Measurements from ENCODE around the gene TSPO. TPM values are rescaled to one million over a fixed set of nuclear protein-coding genes. Genes with fewer than 3 reads are reported as not detected.

TSPO gene
- polyA plus RNA-seq, 5 donors, result 23.3 to 78.6 (median 39.8) TPM

DNA sequence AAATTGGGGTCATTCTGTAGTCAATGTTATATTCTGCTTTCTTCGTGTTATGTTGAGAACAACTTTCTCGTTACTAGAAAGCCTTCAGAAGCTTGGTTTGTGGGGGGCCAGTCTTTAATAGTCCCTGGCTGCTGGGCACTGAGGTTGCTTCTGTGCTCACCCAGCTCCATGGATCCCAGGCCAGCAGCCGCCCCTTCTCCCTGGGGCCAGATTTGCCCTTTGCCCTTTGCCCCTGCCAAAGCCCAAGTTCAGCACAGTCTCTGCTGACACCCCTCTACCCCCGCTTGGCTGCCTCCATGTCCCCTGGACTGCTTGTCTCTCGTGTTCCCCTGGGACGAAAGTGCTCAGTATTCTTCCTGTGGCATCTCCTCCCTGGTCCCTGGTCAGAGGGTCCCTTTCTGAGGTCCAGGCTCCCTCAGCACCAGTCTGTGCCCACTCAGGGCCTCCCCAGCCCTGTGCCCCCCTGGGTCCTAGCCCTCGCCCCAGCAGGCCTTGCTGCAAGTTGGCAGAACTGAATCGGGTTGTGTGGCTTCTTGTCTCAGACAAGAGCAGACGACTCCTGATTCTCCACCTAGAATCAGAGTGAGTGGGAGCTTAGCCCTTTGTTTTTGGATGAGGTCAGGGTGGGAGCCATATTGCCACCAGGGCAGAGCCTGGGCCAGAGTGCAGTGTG, 6.7 kb downstream of the TSPO start:
- no peak for DNase-seq

DNA sequence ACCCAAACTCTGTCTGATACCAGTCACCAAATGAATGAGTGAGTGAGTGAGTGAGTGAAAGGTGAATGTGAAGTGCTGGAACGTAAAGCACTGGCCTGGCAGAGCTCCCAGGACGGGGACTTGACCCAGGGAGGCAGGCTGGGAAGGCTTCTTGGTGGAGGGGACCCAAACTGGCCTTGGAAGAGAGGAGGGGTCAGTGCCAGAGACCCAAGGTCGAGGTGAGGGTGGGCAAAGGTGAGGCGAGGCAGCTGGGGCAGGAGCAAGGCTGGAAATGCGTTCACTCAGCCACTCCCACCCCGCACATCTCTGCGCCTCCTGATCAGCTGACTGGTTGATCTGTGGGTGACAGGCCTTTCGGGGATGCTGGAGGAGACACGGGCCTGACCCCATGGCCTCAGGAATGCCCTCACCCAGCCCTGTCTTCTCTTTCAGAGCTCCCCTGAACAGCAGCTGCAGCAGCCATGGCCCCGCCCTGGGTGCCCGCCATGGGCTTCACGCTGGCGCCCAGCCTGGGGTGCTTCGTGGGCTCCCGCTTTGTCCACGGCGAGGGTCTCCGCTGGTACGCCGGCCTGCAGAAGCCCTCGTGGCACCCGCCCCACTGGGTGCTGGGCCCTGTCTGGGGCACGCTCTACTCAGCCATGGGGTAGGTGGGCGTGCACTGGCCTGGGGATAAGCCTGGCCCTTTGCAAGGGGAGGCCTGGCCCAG, 7.6 kb downstream of the TSPO start:
- DNase-seq, result no peak

DNA sequence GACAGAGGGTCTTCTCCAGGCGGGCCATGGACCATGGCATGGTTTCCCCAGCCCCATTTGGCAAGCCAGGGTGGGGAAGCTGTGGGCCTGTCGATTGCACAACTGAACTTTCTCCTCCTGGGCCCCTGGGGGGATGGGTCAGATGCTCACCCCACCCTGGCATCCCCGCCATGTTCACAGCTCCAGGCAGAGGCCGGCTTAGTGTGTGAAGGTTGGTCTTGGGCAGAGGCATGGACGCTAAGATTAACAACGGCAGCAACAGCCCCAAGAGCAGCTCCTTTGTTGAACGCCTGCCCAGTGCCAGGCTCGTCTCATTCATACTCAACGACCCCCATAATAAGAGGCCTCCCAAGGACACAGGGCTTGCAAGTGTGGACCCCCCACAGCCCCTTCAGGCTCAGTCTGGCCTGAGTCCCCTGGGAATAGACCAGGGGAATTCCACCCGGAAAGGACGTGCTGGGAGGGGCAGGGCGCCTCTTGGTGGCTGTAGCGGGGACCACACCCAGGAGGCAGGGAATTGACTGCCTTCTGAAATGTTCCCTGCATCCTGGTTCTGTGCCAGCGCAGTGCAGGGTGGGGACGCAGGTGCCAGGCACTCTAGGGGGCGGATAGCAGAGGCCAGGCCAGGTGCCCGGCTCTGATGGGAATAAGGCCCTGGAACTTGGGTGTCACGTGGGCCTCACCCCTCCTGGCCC, 8.3 kb downstream of the TSPO start:
- no peak for DNase-seq

DNA sequence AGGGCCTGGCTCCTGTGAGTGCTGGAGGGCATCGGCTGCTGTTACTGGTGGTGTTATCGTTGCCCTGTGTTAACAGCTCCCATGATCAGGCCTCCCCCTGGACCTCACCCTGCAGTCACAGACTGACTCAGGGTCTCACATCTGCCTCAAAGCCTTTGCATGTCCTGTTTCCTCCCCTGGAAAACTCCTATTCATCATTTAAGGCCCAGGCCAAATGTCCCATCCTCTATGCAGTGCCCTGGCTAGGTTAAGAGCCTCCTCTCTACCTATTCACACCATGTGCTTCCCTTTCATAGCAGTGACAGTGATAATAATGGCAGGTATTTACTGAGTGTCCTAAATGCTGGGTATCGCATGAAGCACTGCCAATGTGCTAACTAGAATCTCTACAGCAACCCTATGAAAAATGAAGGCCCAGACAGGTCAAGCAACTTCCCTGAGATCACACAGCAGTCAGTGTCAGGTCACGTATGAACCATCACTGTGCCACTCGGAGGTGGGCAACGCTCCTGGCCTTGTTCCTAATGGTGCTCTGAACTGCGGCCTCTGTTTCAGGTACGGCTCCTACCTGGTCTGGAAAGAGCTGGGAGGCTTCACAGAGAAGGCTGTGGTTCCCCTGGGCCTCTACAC, 9.3 kb downstream of the TSPO start:
- DNase-seq, result no peak

DNA sequence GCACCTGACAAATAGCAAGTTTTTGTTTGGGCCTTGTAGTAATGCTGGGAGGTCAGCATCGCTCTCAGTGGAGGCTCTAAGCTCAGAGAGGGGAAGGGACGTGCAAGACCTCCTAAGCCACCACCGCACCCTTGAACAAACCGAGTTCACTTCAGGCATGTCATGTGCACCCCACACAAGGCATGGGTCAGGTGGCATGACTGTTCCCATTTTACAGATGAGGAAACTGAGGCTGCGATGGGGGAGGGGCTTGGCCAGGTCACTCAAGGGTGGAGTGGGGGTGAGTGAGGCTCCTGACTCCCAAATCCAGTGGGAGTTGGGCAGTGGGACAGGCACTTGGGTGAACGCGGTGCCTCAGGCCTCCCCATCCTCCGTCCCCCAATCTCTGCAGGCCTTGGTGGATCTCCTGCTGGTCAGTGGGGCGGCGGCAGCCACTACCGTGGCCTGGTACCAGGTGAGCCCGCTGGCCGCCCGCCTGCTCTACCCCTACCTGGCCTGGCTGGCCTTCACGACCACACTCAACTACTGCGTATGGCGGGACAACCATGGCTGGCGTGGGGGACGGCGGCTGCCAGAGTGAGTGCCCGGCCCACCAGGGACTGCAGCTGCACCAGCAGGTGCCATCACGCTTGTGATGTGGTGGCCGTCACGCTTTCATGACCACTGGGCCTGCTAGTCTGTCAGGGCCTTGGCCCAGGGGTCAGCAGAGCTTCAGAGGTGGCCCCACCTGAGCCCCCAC, 11.2 kb downstream of the TSPO start:
- no peak for DNase-seq

DNA sequence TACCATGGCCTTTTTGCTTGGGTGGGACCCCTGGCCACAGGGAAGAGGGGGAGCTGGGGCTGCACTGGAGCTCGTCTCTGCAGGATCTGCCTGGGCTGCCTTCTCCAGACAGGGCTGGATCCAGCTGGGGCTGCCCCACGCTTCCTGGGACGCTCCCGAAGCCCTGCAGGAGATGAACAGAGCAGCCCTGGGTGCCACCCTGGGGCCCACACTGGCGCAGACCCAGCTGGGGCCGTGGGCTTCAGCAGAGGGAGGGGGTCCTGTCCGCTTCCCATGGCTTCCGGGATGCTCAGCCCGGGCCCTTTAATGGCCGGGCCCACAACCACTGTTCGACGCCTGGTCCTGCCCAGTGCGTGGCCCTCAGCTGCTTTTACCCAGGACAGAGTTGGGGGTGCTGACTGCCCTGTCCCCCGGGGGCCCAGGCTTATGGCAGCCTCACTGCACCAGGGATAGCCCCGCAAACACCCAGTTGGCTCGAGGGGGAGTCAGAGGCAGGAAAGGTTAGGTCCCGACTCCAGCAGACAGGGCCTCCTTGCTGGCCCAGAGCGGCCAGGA, 12.0 kb downstream of the TSPO start:
- no peak for DNase-seq

DNA sequence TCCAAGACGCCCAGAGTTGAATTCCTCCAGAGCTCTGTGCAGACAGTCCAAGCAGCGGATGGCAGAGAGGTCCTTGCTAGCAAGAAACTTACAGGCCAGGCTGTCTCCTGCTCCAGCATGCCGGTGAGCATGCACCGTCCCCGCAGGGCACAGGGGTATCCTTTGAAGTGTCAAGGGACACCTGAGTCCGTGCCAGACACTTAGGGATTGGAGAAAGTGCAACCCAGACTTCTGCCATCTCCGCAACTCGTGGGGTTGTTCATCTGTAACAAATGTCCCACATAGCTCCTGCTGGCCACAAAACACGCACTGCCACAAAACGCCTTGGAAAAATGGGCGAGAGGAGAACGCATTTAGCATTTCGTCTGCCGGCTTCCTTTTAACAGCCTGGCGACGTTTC, 13.3 kb downstream of the TSPO start:
- DNase-seq, result no peak

DNA sequence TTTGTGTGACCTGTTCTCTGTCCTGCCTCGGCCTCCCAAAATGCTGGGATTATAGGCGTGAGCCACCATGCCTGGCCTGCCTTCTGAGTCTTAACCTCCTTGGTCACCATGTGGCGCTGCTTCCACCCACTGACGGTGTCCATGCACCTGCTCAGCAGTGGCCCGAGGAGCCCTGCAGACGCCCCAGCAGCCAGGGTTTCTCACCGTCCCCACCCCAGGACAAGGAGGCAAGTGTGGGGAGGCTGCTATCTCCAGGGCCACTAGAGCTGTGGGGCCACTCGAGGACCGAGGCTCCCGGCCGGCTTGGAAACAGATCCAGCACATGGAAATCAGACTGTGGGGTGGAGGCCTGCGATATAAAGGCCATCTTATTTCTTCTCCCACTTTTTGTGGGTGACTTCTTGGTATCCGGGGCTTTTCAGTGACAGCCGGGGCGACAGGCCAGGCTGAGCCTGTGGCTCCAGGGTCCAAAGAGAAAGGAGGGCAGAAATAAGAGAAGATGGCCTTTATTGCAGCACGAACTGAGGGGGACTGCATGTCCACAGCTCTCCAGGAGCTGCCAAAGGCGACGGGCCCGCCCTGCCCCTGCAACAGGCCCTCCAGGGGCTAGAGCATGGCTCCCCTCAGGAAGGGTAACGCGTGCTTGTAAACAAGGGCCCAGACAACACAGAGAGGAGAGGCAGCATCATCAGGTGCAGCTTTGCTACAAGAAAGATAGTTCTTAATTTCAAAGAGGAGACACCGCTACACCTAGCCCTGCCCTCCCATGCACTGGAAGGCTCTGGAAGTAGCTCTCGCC, 15.0 kb downstream of the TSPO start:
- DNase-seq, result no peak

DNA sequence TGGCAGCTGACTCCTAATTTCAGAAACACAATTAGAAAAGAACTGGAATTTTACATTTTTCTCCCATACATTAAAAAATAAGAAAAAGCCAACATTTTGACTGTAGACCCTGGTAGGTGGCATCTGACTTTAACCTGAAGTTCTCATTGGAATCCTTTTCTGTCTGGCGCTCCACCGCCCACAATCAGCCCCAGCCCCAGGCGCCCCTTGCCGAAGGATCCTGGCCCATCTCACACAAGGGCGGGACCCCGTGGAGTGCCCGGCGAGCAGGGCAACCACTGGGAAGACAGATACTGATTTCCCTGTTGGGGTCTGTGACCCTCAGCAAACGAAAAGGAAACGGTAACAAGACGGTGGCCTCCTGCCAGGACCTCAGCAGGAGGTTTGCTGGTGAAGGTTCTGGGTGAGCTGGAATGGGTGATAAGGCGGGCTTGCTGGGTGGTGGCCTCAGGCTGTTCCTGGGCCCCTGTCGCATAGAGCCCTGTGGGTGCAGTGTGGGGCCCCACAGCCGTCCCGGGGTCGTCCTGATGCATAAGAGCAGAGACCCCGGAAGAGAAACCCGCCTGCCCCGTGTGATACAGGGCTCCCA, 15.7 kb downstream of the TSPO start:
- DNase-seq, result no peak

DNA sequence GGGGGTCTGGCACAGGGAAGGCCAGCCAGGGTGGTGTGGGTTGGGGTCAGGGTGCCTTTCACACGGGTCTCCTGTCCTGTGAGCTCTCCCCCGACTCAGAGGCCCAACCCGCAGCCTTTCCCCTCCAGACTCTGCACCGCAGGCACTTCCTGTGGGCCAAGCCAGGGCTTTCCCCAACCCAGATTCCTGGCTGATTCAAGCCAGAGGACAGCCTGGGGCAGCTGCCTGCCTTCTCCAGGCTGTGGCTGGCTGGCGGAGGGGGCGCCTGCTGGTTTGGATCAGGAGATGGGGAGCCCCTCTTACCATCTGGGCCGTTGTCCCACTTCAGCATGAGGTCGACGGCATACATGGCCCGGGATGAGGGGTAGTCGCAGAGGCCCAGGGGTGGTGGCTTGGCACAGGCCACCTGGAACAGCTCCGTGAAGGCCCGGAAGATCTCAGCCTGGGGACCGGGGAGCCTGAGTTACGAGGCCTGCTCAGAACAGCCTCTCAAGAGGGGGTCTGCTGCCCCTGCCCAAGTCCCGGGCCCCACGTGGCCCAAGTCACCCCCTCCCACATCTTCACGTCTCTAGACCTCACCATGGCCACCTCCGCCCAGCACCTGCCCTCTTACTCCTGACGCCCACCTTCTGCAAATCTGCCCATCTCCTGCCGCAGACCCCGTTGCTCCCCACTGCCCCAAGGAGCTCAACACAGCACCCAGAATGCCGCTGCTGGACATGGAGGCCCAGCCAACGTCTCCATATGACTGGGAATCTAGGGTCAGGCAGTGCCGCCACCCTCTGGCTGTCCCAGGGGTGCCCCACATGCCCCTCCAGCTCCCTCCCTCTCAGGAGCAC, 17.3 kb downstream of the TSPO start:
- DNase-seq, result no peak

DNA sequence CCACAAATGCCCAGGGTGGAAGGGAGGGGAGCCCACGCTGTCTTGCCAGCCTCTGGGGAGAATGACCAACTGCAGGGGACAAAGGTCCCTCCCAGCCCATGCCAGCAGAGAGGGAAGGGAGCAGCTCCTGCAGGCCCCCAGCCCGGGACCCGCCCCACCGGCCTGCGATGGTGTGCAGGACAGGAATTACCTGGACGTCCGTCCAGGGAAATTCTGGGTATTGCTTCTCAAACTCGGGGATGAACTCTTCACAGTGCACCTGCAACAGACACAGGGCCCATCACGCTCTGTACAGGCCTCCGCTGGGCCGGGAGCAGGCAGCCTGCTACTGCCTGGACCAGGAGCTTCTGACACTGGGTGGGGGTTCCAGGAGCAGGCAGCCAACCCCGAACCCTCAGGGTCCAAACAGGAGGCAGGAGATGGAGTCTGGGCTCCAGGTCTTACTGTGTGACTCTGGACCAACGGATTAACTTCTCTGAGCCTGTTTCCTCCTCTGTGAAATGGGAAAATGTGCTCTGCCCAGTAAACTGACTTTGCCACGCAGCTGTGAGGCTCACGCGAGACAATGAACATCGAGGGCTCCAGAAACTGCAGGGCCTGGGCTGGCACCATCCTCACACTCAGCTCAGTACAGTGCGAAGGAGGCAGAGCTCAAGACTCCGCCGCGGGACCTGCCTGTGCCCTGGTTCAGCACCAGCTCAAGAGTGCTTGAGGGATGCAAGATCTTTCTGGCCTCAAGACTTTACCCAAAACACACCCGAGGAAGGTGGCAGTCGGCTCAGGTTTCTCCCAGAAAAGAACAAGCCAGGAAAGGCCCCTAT, 18.2 kb downstream of the TSPO start:
- no peak for DNase-seq

DNA sequence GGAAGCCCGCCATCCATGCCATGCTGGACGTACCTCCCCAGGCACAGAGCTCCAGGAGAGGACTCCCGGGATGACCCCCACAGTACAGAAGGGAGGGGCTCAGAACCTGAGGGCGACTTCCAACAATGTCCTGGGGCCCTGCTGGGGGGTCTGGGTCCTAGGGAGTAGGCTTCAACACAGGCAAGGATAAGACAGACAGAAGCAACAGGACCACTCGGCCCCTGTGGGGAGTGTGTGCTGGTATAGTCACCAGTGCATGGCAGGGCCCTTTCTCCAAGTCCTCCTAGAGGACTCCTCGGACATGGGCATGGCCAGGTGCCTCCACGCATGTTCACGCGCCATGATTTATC, 18.7 kb downstream of the TSPO start:
- no peak for DNase-seq

DNA sequence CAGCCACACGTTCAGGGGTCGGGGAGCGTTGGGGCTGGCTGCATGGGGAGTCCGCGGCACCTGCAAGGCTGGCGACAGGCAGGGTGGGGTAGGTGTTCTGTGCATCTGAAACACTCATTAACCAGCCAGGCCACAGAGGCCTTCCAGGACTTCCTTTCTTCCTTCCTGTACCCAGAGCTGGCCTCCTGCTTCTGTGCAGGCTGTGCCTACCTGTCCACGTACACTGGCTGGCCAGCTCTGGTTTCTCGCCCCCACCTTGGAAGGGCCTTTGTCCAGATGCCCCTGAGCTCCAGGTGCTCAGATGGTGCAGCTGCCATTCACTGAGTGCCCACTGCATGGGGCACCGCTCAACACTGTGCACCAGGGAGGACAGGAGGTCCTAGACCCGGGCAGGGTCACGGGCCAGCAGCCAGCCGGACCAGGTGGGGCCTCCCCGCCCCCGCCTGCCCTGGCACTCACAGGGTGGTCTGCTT, 19.7 kb downstream of the TSPO start:
- DNase-seq, result no peak

DNA sequence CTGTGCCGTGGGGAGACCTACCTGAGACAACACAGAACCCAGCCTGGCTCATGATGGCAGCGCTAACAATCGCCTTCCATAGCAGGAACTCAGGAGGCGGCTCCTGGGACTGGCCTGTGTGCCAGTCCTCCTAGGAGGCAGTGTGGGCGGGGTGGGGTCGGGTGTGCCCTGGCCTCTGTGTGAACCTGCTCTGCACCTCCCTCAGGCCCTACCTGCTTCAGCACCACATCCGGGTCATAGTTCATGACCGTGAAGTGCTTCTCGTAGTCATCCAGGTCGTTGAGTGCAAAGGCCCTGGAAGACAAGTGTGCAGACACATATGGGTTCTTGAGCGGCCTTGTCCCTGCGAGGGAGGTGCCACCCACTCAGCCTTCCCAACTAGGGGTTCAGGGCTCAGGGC, 20.2 kb downstream of the TSPO start:
- no peak for DNase-seq

DNA sequence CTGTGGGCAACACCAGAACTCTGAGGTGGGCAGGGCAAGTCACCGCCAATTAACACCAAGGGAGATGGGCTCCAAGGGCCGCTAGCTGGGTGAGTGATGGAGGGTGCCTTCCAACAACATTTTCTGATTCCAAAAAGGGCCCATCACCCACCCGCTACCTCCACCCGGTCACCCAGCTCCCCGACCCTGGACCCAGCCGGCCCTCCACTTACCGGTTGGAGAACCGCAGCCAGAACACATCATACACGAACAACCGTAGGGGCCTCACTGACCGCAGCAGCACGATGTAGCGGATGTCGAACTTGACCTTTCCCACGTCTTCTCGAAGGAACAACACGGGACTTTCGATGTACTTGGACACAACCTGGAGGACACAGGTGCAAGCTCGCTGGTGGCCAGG, 20.8 kb downstream of the TSPO start:
- no peak for DNase-seq

DNA sequence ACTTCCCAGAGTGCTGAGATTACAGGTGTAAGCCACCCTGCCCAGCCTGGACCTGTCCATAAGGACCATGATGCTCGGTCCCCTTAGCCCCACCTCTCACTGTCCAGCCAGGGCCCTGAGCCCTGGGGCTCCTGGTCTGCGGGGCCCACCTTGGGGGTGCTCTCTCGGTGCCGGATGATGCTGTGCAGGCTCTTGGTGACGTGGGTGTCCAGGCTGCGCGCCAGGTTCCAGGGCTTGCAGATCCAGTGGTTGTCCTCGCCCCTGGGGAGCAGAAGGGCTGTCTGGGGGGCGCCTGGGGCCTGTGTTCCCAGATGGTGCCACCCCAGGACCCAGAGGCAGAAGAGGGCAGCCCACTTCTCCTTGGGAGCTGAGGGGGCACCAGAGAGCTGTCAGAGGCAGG, 22.2 kb downstream of the TSPO start:
- DNase-seq, result no peak

DNA sequence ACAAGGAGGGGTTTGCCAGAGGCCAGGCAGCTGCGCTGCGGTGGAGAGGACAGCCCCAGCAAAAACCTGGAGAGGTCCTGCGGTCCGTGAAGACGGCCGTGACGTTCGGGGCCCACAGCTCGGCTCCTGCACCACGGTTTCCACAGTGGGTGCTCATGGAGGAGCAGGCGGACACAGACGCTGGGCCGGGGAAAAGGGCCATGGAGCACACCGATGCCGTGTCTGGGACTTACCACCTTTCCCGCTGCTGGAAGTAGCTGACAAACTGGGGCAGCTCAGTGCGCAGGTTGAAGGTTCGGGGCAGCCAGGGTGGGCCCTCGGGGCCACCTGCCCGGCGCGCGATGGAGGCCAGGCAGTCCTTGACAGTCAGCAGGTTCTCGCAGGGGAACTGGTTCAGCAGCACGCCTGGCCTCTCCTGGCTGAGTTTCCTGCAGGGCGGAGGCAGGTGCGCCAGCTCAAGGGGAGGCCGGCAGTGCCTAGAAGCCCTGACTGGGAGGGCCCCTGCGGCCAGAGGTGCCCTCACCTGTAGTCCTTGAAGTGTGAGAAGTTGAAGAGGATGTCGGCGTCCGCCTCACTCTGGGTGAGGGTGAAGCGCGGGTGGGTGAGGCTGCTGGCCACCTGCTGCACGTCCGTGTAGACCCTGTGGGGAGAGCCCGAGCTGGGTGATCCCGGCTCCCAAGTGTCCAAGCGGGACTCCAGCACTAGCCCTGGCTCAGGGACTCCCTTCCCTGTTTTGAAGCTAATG, 22.8 kb downstream of the TSPO start:
- no peak for DNase-seq
